Measurements from ENCODE around the gene TRABD2A. TPM values are rescaled to one million over a fixed set of nuclear protein-coding genes. Genes with fewer than 3 reads are reported as not detected.

Gene TRABD2A
- total RNA-seq, 2 experiments from 2014 or later, result 166 to 170 TPM

- peak; percentile 8 for ATAC-seq (ENCODE audit: poor library complexity)
- ChIA-PET POLR2A (interaction anchor here (0.7 to 6.1 kb wide), 22 partner anchors 10 to 634 kb away, joined by 3 to 215 read pairs (median 4); partner anchors contain the start of genes KCMF1, MAT2A, TGOLN2 and TRABD2A), CTCF (interaction anchor here (0.6 to 9.2 kb wide), 4 partner anchors 10 to 24 kb away, joined by 3 to 88 read pairs (median 16); partner anchors contain the start of gene TRABD2A)
- Mint-ChIP-seq H3K27me3 (no peaks in the 10 kb centered on the region), H3K4me1 (ENCODE audit: low read depth) (peaks cover 77% of the 10 kb centered on the region), H3K9me3 (peaks cover 14% of the 10 kb centered on the region), H3K36me3 (ENCODE audit: low read depth) (peaks cover 32% of the 10 kb centered on the region), H3K4me3 (peak overlapping the region; percentile 98), H3K27ac (peak overlapping the region; percentile 93)
- no peaks in the 10 kb centered on the region for H3K27me3 ChIP-seq (ENCODE audit: control insufficient read depth in 1 of 2, insufficient read depth in 2 of 2, low read length in 2 of 2)
- H3K27ac ChIP-seq (ENCODE audit: low read depth in 1 of 2, low read length in 2 of 2), result peak overlapping the region in 1 of 2 donors; percentile 85
- no peak for TF ChIP-seq CTCF (IDR thresholded peaks at IDR 0.05)
- intact Hi-C loops (cut with DNase I, micrococcal nuclease), result loop anchor here (1.0 to 2.0 kb wide), 3 partner anchors 16 to 22 kb away; no protein-coding TSS in a partner anchor
- H3K4me3 ChIP-seq (ENCODE audit: low read length), result peak overlapping the region; percentile 74
- H3K4me1 ChIP-seq (ENCODE audit: insufficient read depth, low read length), result peaks cover 42% of the 10 kb centered on the region
- peaks cover 0 to 12% of the 10 kb centered on the region in 2 experiments for H3K9me3 ChIP-seq (ENCODE audit: control insufficient read depth in 1 of 2, insufficient read depth in 1 of 2, low read length in 2 of 2)
- DNase-seq, result peak in 6 of 14 experiments; percentile 21 to 64 (median 54)
- H3K36me3 ChIP-seq (ENCODE audit: insufficient read depth, low read length), result peaks cover 12% of the 10 kb centered on the region
Measured at GRCh38 chr2:84904717-84905174, 23.9 kb upstream of the TRABD2A start.

- H3K27me3 ChIP-seq (ENCODE audit: control insufficient read depth in 1 of 2, insufficient read depth in 2 of 2, low read length in 2 of 2), result no peaks in the 10 kb centered on the region
- ChIA-PET POLR2A (interaction anchor here (1.1 to 6.1 kb wide), 14 partner anchors 10 to 635 kb away, joined by 3 to 215 read pairs (median 21); partner anchors contain the start of genes KCMF1, MAT2A, TGOLN2 and TRABD2A), CTCF (interaction anchor here (0.6 to 9.2 kb wide), 3 partner anchors 10 to 22 kb away, joined by 3 to 88 read pairs (median 4); no protein-coding TSS in a partner anchor)
- Mint-ChIP-seq H3K27me3 (no peaks in the 10 kb centered on the region), H3K4me3 (peak overlapping the region; percentile 98), H3K4me1 (ENCODE audit: low read depth) (peaks cover 77% of the 10 kb centered on the region), H3K36me3 (ENCODE audit: low read depth) (peaks cover 32% of the 10 kb centered on the region), H3K27ac (peak overlapping the region; percentile 93), H3K9me3 (peaks cover 9% of the 10 kb centered on the region)
- peaks cover 12% of the 10 kb centered on the region for H3K36me3 ChIP-seq (ENCODE audit: insufficient read depth, low read length)
- TF ChIP-seq CTCF (IDR thresholded peaks at IDR 0.05), result no peak
- no peak for ATAC-seq (ENCODE audit: poor library complexity)
- peak overlapping the region; percentile 74 for H3K4me3 ChIP-seq (ENCODE audit: low read length)
- intact Hi-C loops (cut with DNase I, micrococcal nuclease), result loop anchor here in 1 of 2 experiments (2.0 kb wide), 1 partner anchor 15 kb away; no protein-coding TSS in a partner anchor
- peaks cover 0 to 6% of the 10 kb centered on the region in 2 experiments for H3K9me3 ChIP-seq (ENCODE audit: control insufficient read depth in 1 of 2, insufficient read depth in 1 of 2, low read length in 2 of 2)
- no peak overlapping the region for H3K27ac ChIP-seq (ENCODE audit: low read depth in 1 of 2, low read length in 2 of 2)
- H3K4me1 ChIP-seq (ENCODE audit: insufficient read depth, low read length), result peaks cover 42% of the 10 kb centered on the region
- DNase-seq, result peak in 1 of 14 experiments; percentile 35
Measured at GRCh38 chr2:84904151-84904550, 23.3 kb upstream of the TRABD2A start.

- H3K27ac Mint-ChIP-seq, result no peak overlapping the region
- H3K36me3 Mint-ChIP-seq (ENCODE audit: low read depth), result peaks cover 23% of the 10 kb centered on the region
- ATAC-seq (ENCODE audit: poor library complexity) (no peak), DNase-seq (no peak)
- no peak overlapping the region for H3K27ac ChIP-seq (ENCODE audit: low read depth in 1 of 2, low read length in 2 of 2)
- intact Hi-C loops (cut with DNase I, micrococcal nuclease), result no loop called here
- H3K4me3 Mint-ChIP-seq, result peak overlapping the region; percentile 69
- H3K27me3 ChIP-seq (ENCODE audit: control insufficient read depth in 1 of 2, insufficient read depth in 2 of 2, low read length in 2 of 2), result no peaks in the 10 kb centered on the region
- ChIA-PET CTCF (interaction anchor here (9.2 kb wide), 1 partner anchor 23 kb away, joined by 88 read pairs; no protein-coding TSS in a partner anchor), POLR2A (interaction anchor here (0.6 kb wide), 1 partner anchor 20 kb away, joined by 3 read pairs; no protein-coding TSS in a partner anchor)
- H3K27me3 Mint-ChIP-seq, result no peaks in the 10 kb centered on the region
- peaks cover 40% of the 10 kb centered on the region for H3K4me1 ChIP-seq (ENCODE audit: insufficient read depth, low read length)
- H3K4me1 Mint-ChIP-seq (ENCODE audit: low read depth), result peaks cover 75% of the 10 kb centered on the region
- H3K36me3 ChIP-seq (ENCODE audit: insufficient read depth, low read length), result peaks cover 12% of the 10 kb centered on the region
- peaks cover 0 to 4% of the 10 kb centered on the region in 2 experiments for H3K9me3 ChIP-seq (ENCODE audit: control insufficient read depth in 1 of 2, insufficient read depth in 1 of 2, low read length in 2 of 2)
- no peak overlapping the region for H3K4me3 ChIP-seq (ENCODE audit: low read length)
- peaks cover 2% of the 10 kb centered on the region for H3K9me3 Mint-ChIP-seq
- TF ChIP-seq CTCF (IDR thresholded peaks at IDR 0.05), result no peak
Measured at GRCh38 chr2:84902526-84902925, 21.6 kb upstream of the TRABD2A start.
